ENCODE measurements around the gene MED13. TPM values are rescaled to one million over a fixed set of nuclear protein-coding genes. Genes with fewer than 3 reads are reported as not detected.

MED13 gene, protein sequence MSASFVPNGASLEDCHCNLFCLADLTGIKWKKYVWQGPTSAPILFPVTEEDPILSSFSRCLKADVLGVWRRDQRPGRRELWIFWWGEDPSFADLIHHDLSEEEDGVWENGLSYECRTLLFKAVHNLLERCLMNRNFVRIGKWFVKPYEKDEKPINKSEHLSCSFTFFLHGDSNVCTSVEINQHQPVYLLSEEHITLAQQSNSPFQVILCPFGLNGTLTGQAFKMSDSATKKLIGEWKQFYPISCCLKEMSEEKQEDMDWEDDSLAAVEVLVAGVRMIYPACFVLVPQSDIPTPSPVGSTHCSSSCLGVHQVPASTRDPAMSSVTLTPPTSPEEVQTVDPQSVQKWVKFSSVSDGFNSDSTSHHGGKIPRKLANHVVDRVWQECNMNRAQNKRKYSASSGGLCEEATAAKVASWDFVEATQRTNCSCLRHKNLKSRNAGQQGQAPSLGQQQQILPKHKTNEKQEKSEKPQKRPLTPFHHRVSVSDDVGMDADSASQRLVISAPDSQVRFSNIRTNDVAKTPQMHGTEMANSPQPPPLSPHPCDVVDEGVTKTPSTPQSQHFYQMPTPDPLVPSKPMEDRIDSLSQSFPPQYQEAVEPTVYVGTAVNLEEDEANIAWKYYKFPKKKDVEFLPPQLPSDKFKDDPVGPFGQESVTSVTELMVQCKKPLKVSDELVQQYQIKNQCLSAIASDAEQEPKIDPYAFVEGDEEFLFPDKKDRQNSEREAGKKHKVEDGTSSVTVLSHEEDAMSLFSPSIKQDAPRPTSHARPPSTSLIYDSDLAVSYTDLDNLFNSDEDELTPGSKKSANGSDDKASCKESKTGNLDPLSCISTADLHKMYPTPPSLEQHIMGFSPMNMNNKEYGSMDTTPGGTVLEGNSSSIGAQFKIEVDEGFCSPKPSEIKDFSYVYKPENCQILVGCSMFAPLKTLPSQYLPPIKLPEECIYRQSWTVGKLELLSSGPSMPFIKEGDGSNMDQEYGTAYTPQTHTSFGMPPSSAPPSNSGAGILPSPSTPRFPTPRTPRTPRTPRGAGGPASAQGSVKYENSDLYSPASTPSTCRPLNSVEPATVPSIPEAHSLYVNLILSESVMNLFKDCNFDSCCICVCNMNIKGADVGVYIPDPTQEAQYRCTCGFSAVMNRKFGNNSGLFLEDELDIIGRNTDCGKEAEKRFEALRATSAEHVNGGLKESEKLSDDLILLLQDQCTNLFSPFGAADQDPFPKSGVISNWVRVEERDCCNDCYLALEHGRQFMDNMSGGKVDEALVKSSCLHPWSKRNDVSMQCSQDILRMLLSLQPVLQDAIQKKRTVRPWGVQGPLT (N-terminal part only)
- total RNA-seq = 22.2 and 25.4 TPM in 2 replicates

DNA sequence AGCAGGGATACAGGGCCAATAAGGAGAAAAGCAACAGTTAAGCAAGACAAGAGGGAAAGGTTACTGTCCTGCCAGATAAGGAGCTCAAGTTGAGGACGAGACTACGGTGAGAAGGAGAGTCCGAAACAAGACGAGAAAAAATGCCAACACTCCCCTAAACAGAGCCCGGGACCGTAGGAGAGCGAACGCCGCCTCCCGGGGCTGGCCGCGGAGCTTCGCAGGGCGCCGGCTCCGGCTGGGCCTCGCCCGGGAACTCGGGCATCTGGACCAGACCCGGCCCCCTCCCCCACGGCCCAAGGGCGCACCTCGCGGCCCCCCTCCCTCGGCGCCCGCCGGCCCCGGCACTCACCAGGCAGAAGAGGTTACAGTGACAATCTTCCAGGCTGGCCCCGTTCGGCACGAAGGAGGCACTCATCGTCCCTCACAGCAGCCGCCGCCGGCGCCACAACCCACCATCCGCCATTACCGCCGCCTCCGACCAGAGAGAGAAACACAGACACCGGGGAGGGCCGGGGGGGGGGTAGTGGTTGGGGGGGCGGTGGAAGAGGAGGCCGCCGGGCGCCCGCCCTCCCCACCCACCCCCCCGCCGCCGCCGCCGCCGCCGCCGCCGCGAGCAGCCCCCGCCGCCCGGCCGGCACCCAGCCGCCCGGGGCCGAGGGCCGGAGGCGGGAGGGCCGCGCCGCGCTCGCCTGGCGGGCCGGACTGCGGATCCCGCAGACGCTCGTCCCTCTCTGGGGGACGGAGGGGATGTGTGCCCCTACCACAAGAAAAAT, at the start of gene MED13:
TSS of gene MED13 (minus strand) at position 488 of the 773 bp plus-strand sequence. CDS start at position 415, 73 bp downstream.

GRCh38 chr17:61927208-61928100, 137.6 kb downstream of the MED13 start, which contains the start of gene INTS2:
INTS2 (minus strand) TSS chr17:61927982; CDS start chr17:61926644, 1,338 bp downstream.

Other genes with a start within 250 kb of the MED13 start
- 1.7 and 2.0 TPM in 2 replicates for gene BRIP1, start 201.8 kb downstream of the MED13 start, total RNA-seq
- 10.0 and 10.6 TPM in 2 replicates for gene INTS2, start 137.3 kb downstream of the MED13 start, total RNA-seq